GM19455 (cell line): ENCODE data around the gene HOXA9.

Source experiments
- ATAC-seq: cut with Tn5 transposase; IDR thresholded peaks from one replicate; pipeline ENCODE4 v1.9.1; 2021; ENCODE audit not compliant: unreplicated experiment

Gene HOXA9

GRCh38 chr7:27188386-27189294, 23.3 kb upstream of the HOXA9 start:
- no peak for ATAC-seq

GRCh38 chr7:27187475-27188385, 22.4 kb upstream of the HOXA9 start:
- ATAC-seq: no peak

- ATAC-seq: no peak
These were observed 21.5 kb upstream of the HOXA9 start for GRCh38 chr7:27186668-27187474.

- ATAC-seq: no peak
These were observed 20.7 kb upstream of the HOXA9 start for GRCh38 chr7:27185854-27186667.

- no peak for ATAC-seq
These were observed 19.9 kb upstream of the HOXA9 start, which contains the start of gene HOXA11 for GRCh38 chr7:27185013-27185853. TSS of gene HOXA11 (minus strand) at chr7:27185232. CDS start at chr7:27185144, 88 bp downstream.

- ATAC-seq: no peak
These were observed 19.1 kb upstream of the HOXA9 start for GRCh38 chr7:27184337-27185012.

- ATAC-seq: no peak
These were observed 18.5 kb upstream of the HOXA9 start for GRCh38 chr7:27183682-27184336.

GRCh38 chr7:27182861-27183681, 17.7 kb upstream of the HOXA9 start:
- no peak for ATAC-seq

GRCh38 chr7:27182285-27182841, 17.0 kb upstream of the HOXA9 start:
- ATAC-seq: no peak

GRCh38 chr7:27181795-27182275, 16.5 kb upstream of the HOXA9 start:
- ATAC-seq: no peak

GRCh38 chr7:27180431-27181420, 15.4 kb upstream of the HOXA9 start:
- ATAC-seq: no peak

GRCh38 chr7:27179503-27180430, 14.4 kb upstream of the HOXA9 start:
- ATAC-seq: no peak

GRCh38 chr7:27179030-27179429, 13.7 kb upstream of the HOXA9 start:
- no peak for ATAC-seq

- ATAC-seq: no peak
These were observed 13.0 kb upstream of the HOXA9 start for GRCh38 chr7:27178366-27178765.
